Muscle layer of duodenum (tissue), 2 donors: ENCODE data around the gene PFDN1.

Experiments
- H3K27ac ChIP-seq: one replicate; pipeline ENCODE4 v1.7.0; 2013; ENCODE audit warnings: mild to moderate bottlenecking, low read length
- H3K27me3 ChIP-seq: one replicate; pipeline ENCODE4 v1.7.0; 2013; ENCODE audit warnings: low read depth, mild to moderate bottlenecking, control low read depth, low read length
- H3K36me3 ChIP-seq, 2 donors: one replicate each; pipeline ENCODE4 v1.7.0; 2013; ENCODE audit warnings: low read length in 2 of 2, control low read depth in 1 of 2, mild to moderate bottlenecking in 1 of 2; ENCODE audit not compliant: insufficient read depth in 2 of 2, control insufficient read depth in 1 of 2
- H3K4me1 ChIP-seq, 2 donors: one replicate each; pipeline ENCODE4 v1.7.0; 2013; ENCODE audit warnings: low read length in 2 of 2, mild to moderate bottlenecking in 2 of 2, control low read depth in 1 of 2, moderate library complexity in 1 of 2; ENCODE audit not compliant: insufficient read depth in 2 of 2, control insufficient read depth in 1 of 2
- H3K4me3 ChIP-seq, 2 donors: one replicate each; pipeline ENCODE4 v1.7.0; 2013; ENCODE audit warnings: low read length in 2 of 2, low read depth in 1 of 2, mild to moderate bottlenecking in 1 of 2
- H3K9me3 ChIP-seq, 2 donors: one replicate each; pipeline ENCODE4 v1.7.0; 2013; ENCODE audit warnings: low read length in 2 of 2, control low read depth in 1 of 2, mild to moderate bottlenecking in 1 of 2; ENCODE audit not compliant: control insufficient read depth in 1 of 2
- donor health status: healthy.

The PFDN1 gene

GRCh38 chr5:140232731-140233130 lies 70.2 kb downstream of the PFDN1 start:
- H3K27me3 ChIP-seq, result no peaks in the 10 kb centered on the region
- H3K9me3 ChIP-seq, result no peaks in the 10 kb centered on the region
- peaks cover 0 to 4% of the 10 kb centered on the region in 2 donors for H3K4me1 ChIP-seq
- H3K36me3 ChIP-seq, result no peaks in the 10 kb centered on the region
- H3K27ac ChIP-seq, result no peak overlapping the region
- H3K4me3 ChIP-seq, result no peak overlapping the region

GRCh38 chr5:140230373-140230772 lies 72.5 kb downstream of the PFDN1 start:
- Histone ChIP-seq H3K4me3 (no peak overlapping the region), H3K36me3 (no peaks in the 10 kb centered on the region), H3K27me3 (no peaks in the 10 kb centered on the region), H3K4me1 (no peaks in the 10 kb centered on the region), H3K27ac (no peak overlapping the region), H3K9me3 (no peaks in the 10 kb centered on the region)

- Histone ChIP-seq H3K9me3 (no peaks in the 10 kb centered on the region), H3K4me1 (no peaks in the 10 kb centered on the region), H3K27ac (peak overlapping the region; percentile 0), H3K27me3 (no peaks in the 10 kb centered on the region), H3K36me3 (no peaks in the 10 kb centered on the region), H3K4me3 (no peak overlapping the region)
These were observed 74.5 kb downstream of the PFDN1 start for GRCh38 chr5:140228364-140228837.

GRCh38 chr5:140227046-140227445 lies 75.9 kb downstream of the PFDN1 start:
- H3K4me1 ChIP-seq, result peaks cover 0 to 7% of the 10 kb centered on the region in 2 donors
- H3K4me3 ChIP-seq, result no peak overlapping the region
- H3K36me3 ChIP-seq, result no peaks in the 10 kb centered on the region
- H3K27ac ChIP-seq, result no peak overlapping the region
- H3K27me3 ChIP-seq, result no peaks in the 10 kb centered on the region
- H3K9me3 ChIP-seq, result no peaks in the 10 kb centered on the region

GRCh38 chr5:140225396-140225795 lies 77.5 kb downstream of the PFDN1 start:
- Histone ChIP-seq H3K27me3 (no peaks in the 10 kb centered on the region), H3K4me3 (no peak overlapping the region), H3K36me3 (no peaks in the 10 kb centered on the region), H3K4me1 (peaks cover 6 to 17% of the 10 kb centered on the region in 2 donors), H3K9me3 (no peaks in the 10 kb centered on the region), H3K27ac (no peak overlapping the region)

- Histone ChIP-seq H3K4me3 (no peak overlapping the region), H3K9me3 (no peaks in the 10 kb centered on the region), H3K27ac (no peak overlapping the region), H3K36me3 (no peaks in the 10 kb centered on the region), H3K27me3 (no peaks in the 10 kb centered on the region), H3K4me1 (peaks cover 12 to 24% of the 10 kb centered on the region in 2 donors)
These were observed 78.2 kb downstream of the PFDN1 start for GRCh38 chr5:140224658-140225057.

- Histone ChIP-seq H3K4me1 (peaks cover 16 to 31% of the 10 kb centered on the region in 2 donors), H3K9me3 (no peaks in the 10 kb centered on the region), H3K36me3 (no peaks in the 10 kb centered on the region), H3K27ac (no peak overlapping the region), H3K27me3 (no peaks in the 10 kb centered on the region), H3K4me3 (no peak overlapping the region)
These were observed 79.3 kb downstream of the PFDN1 start for GRCh38 chr5:140223567-140223966.

- no peaks in the 10 kb centered on the region for H3K36me3 ChIP-seq
- no peak overlapping the region for H3K4me3 ChIP-seq
- no peaks in the 10 kb centered on the region for H3K9me3 ChIP-seq
- peaks cover 16 to 31% of the 10 kb centered on the region in 2 donors for H3K4me1 ChIP-seq
- no peaks in the 10 kb centered on the region for H3K27me3 ChIP-seq
- peak overlapping the region; percentile 56 for H3K27ac ChIP-seq
These were observed 80.5 kb downstream of the PFDN1 start for GRCh38 chr5:140222416-140222815.

GRCh38 chr5:140221697-140222223 lies 81.1 kb downstream of the PFDN1 start:
- no peaks in the 10 kb centered on the region for H3K9me3 ChIP-seq
- H3K36me3 ChIP-seq, result no peaks in the 10 kb centered on the region
- H3K4me1 ChIP-seq, result peaks cover 16 to 31% of the 10 kb centered on the region in 2 donors
- no peaks in the 10 kb centered on the region for H3K27me3 ChIP-seq
- peak overlapping the region; percentile 56 for H3K27ac ChIP-seq
- no peak overlapping the region for H3K4me3 ChIP-seq

- Histone ChIP-seq H3K27ac (peak overlapping the region; percentile 65), H3K36me3 (no peaks in the 10 kb centered on the region), H3K4me3 (no peak overlapping the region), H3K9me3 (no peaks in the 10 kb centered on the region), H3K4me1 (peaks cover 16 to 31% of the 10 kb centered on the region in 2 donors), H3K27me3 (no peaks in the 10 kb centered on the region)
These were observed 82.2 kb downstream of the PFDN1 start for GRCh38 chr5:140220698-140221064.

- H3K36me3 ChIP-seq, result no peaks in the 10 kb centered on the region
- H3K9me3 ChIP-seq, result no peaks in the 10 kb centered on the region
- H3K4me3 ChIP-seq, result no peak overlapping the region
- peaks cover 16 to 31% of the 10 kb centered on the region in 2 donors for H3K4me1 ChIP-seq
- peak overlapping the region; percentile 65 for H3K27ac ChIP-seq
- no peaks in the 10 kb centered on the region for H3K27me3 ChIP-seq
These were observed 82.7 kb downstream of the PFDN1 start for GRCh38 chr5:140220032-140220697.
